Panc1 (cell line): ENCODE results near the gene LIPE. TPM values are rescaled to one million over a fixed set of nuclear protein-coding genes. Genes with fewer than 3 reads are reported as not detected.

ENCODE experiments used
- ATAC-seq: fragments of 200-7000 bp; cut with Tn5 transposase; 2 replicates; pipeline ENCODE4 v1.9.1; 2020; ENCODE audit warnings: mild to moderate bottlenecking, moderate library complexity
- BruUV-seq: library from RNA; stranded (reverse); fragments of 400-500 nt; replicated peaks from 2 replicates; lab custom pipeline; 2021; lab: Mats Ljungman, UMichigan
- CTCF ChIA-PET: fragments of 300-600 bp; sonication (Branson Sonifier 250); formaldehyde crosslinking; loops from one replicate; lab custom pipeline; 2022; ENCODE audit warnings: antibody characterized with exemption; lab: Charles Lee
- POLR2A ChIA-PET: fragments of 300-600 bp; sonication (Branson Sonifier 250); formaldehyde crosslinking; loops from one replicate; lab custom pipeline; 2022; ENCODE audit warnings: antibody characterized with exemption; lab: Charles Lee
- DNase-seq: peaks from one replicate; pipeline ENCODE4 v3.0.0-alpha.2; 2010; ENCODE audit warnings: low read depth, low spot score
- H3K27ac ChIP-seq: 2 replicates; pipeline ENCODE4 v1.5.1; 2011; ENCODE audit warnings: mild to moderate bottlenecking, low read length, inconsistent platforms
- H3K27me3 ChIP-seq: fragments of 200-500 bp; sonication (Bioruptor generic); 2 replicates; pipeline ENCODE4 v1.6.0; 2014; ENCODE audit warnings: low read length, inconsistent platforms; ENCODE audit not compliant: control insufficient read depth, insufficient read depth
- H3K36me3 ChIP-seq: fragments of 200-500 bp; sonication (Bioruptor generic); 2 replicates; pipeline ENCODE4 v1.5.1; 2014; ENCODE audit warnings: inconsistent platforms, mild to moderate bottlenecking, low read length, moderate library complexity; ENCODE audit not compliant: control insufficient read depth, insufficient read depth
- H3K4me1 ChIP-seq: 2 replicates; pipeline ENCODE4 v1.5.1; 2011; ENCODE audit warnings: inconsistent platforms, mild to moderate bottlenecking, low read length, moderate library complexity; ENCODE audit not compliant: control insufficient read depth, insufficient read depth
- H3K4me3 ChIP-seq, 2 experiments: 2 replicates each; pipeline ENCODE4 v1.5.1; 2011 to 2012; ENCODE audit warnings: low read depth in 2 of 2, low read length in 2 of 2, mild to moderate bottlenecking in 2 of 2, inconsistent platforms in 1 of 2, moderate library complexity in 1 of 2
- H3K9me3 ChIP-seq: fragments of 200-500 bp; sonication (Bioruptor generic); 2 replicates; pipeline ENCODE4 v1.5.1; 2014; ENCODE audit warnings: low read depth, mild to moderate bottlenecking, inconsistent platforms, low read length, moderate library complexity; ENCODE audit not compliant: control insufficient read depth, insufficient read depth
- CTCF ChIP-seq: fragments of 450-650 bp; IDR thresholded peaks from 2 replicates; pipeline ENCODE4 v1.5.1; 2017; ENCODE audit warnings: mild to moderate bottlenecking
- POLR2AphosphoS5 ChIP-seq: IDR thresholded peaks from 2 replicates; pipeline ENCODE4 v1.6.1; 2012; ENCODE audit warnings: mild to moderate bottlenecking, low read depth, low read length, moderate library complexity
- REST ChIP-seq, 2 experiments: IDR thresholded peaks; 2 replicates each; pipeline ENCODE4 v1.6.1; 2011 to 2012; ENCODE audit warnings: low read depth in 2 of 2, control low read depth in 1 of 2, low read length in 1 of 2, mild to moderate bottlenecking in 1 of 2, moderate library complexity in 1 of 2; ENCODE audit not compliant: insufficient read depth in 1 of 2
- SIN3A ChIP-seq: IDR thresholded peaks from 2 replicates; pipeline ENCODE4 v1.6.1; 2012; ENCODE audit warnings: low read depth, mild to moderate bottlenecking, low read length, moderate library complexity, borderline replicate concordance; ENCODE audit not compliant: insufficient read depth
- TCF7L2 ChIP-seq: IDR thresholded peaks from 2 replicates; pipeline ENCODE4 v1.6.1; 2011; ENCODE audit warnings: mild to moderate bottlenecking, low read depth, low read length, inconsistent platforms
- in situ Hi-C: cut with HindIII; loops from 2 replicates; pipeline ENCODE4 v1.10.0; 2016; ENCODE audit warnings: low sequenced_read_pairs, low pct_unique_long_range_greater_than_20kb
- intact Hi-C: fragments of 100-400 bp; cut with micrococcal nuclease; formaldehyde crosslinking; loops from one replicate; pipeline ENCODE4 v1.10.0; 2022; ENCODE audit not compliant: unreplicated experiment
- total RNA-seq: library from RNA; stranded (reverse); gene quantifications from one replicate; pipeline ENCODE4 v1.2.1, GENCODE V29; 2021; ENCODE audit not compliant: unreplicated experiment

LIPE gene
- total RNA-seq, 1 experiment from 2014 or later: 3.4 TPM

GRCh38 chr19:42380155-42380554, 47.0 kb downstream of the LIPE start:
- H3K9me3 ChIP-seq: no peaks in the 10 kb centered on the region
- no peaks in the 10 kb centered on the region for H3K27me3 ChIP-seq
- no peak overlapping the region for H3K4me3 ChIP-seq
- no peaks in the 10 kb centered on the region for H3K36me3 ChIP-seq
- intact Hi-C loops (no loop called here), in situ Hi-C loops (no loop called here)
- ChIA-PET CTCF (no interaction called here), POLR2A (interaction anchor here (0.6 kb wide), 1 partner anchor 198 kb away, joined by 5 read pairs; no protein-coding TSS in a partner anchor)
- TF ChIP-seq POLR2AphosphoS5 (no peak), CTCF (no peak), SIN3A (no peak), TCF7L2 (no peak), REST (IDR thresholded peaks at IDR 0.05; ENCODE audit: insufficient read depth in 1 of 2, low read depth in 2 of 2, low read length in 1 of 2) (no peak)
- ATAC-seq (no peak), DNase-seq (no peak)
- no peaks in the 10 kb centered on the region for H3K4me1 ChIP-seq
- H3K27ac ChIP-seq: no peak overlapping the region
- no TSS peak for BruUV-seq

GRCh38 chr19:42378225-42379215, 48.7 kb downstream of the LIPE start:
- POLR2A ChIA-PET: interaction anchor here (0.6 kb wide), 2 partner anchors 318 to 1158 kb away, joined by 6 read pairs; no protein-coding TSS in a partner anchor
- intact Hi-C loops (no loop called here), in situ Hi-C loops (no loop called here)
- Histone ChIP-seq H3K27ac (no peak overlapping the region), H3K36me3 (no peaks in the 10 kb centered on the region), H3K4me3 (no peak overlapping the region), H3K9me3 (no peaks in the 10 kb centered on the region), H3K4me1 (no peaks in the 10 kb centered on the region), H3K27me3 (no peaks in the 10 kb centered on the region)
- ATAC-seq (no peak), DNase-seq (no peak)
- TF ChIP-seq CTCF: no peak
- no peak for TF ChIP-seq REST (IDR thresholded peaks at IDR 0.05; ENCODE audit: insufficient read depth in 1 of 2, low read depth in 2 of 2, low read length in 1 of 2)
- TF ChIP-seq TCF7L2: no peak
- no peak for TF ChIP-seq SIN3A
- no peak for TF ChIP-seq POLR2AphosphoS5
- BruUV-seq: no TSS peak
- CTCF ChIA-PET: interaction anchor here (0.6 kb wide), 1 partner anchor 147 kb away, joined by 6 read pairs; no protein-coding TSS in a partner anchor
